ENCODE measurements around the gene RHOH. TPM values are rescaled to one million over a fixed set of nuclear protein-coding genes. Genes with fewer than 3 reads are reported as not detected.

Gene RHOH
- total and polyA plus RNA-seq, 9 of the 15 experiments (the other 6 are each of a cell fraction or from before 2014, with no cell fraction given), result 14.3 to 37.7 (median 23.2) TPM

DNA sequence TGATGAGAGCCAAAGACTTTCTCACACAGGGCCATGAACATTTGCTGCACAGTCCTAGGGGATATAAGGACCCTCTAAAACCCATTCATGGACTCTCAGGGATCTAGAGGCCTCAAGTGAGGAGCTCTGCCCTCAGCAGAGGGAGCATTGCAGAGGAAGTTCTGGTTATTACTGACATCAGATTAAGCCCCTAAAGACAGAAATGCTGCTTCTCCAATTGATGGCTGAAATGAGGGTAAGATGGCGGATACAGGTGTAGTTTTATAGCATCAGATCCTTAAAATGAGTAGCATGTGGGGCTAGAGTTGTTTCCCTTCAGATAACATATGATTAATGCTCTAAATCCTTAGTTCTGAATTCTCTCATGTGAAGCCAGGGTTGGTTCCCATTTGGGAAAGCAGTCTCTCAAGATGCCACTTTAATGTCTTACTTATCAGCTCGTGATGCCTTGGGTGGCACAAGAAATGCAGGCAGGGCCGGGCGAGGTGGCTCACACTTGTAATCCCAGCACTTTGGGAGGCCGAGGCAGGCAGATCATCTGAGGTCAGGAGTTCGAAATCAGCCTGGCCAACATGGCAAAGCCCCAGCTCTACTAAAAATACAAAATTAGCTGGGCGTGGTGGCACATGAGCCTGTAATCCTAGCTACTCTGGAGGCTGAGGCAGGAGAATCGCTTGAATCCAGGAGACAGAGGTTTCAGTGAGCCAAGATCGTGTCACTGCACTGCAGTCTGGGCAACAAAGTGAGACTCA, 7.9 kb downstream of the RHOH start (continued):
- TF ChIP-seq CHD1 (IDR thresholded peaks at IDR 0.05; ENCODE audit: low read length) (no peak), ELF1 (tag; IDR thresholded peaks at IDR 0.05) (no peak), HDGF (IDR thresholded peaks at IDR 0.05) (no peak), COPS2 (conservative IDR thresholded peaks at IDR 0.05) (no peak), ZNF589 (CRISPR knock-in tag; IDR thresholded peaks at IDR 0.05; ENCODE audit: low read depth) (no peak), GABPB1 (CRISPR knock-in tag; IDR thresholded peaks at IDR 0.05) (no peak), RBM17 (IDR thresholded peaks at IDR 0.05; ENCODE audit: borderline replicate concordance, low read depth, low read length) (no peak), ZFP1 (CRISPR knock-in tag; IDR thresholded peaks at IDR 0.05) (no peak), ZNF124 (CRISPR knock-in tag; IDR thresholded peaks at IDR 0.05) (no peak), SMAD4 (CRISPR knock-in tag; conservative IDR thresholded peaks at IDR 0.05) (no peak), ILK (tag; IDR thresholded peaks at IDR 0.05; ENCODE audit: borderline replicate concordance, low read depth) (no peak), POLR2G (IDR thresholded peaks at IDR 0.05; ENCODE audit: low read depth, low read length) (no peak)
- TF ChIP-seq, protein P1, sequence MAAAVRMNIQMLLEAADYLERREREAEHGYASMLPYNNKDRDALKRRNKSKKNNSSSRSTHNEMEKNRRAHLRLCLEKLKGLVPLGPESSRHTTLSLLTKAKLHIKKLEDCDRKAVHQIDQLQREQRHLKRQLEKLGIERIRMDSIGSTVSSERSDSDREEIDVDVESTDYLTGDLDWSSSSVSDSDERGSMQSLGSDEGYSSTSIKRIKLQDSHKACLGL (CRISPR knock-in tag; IDR thresholded peaks at IDR 0.05; ENCODE audit: borderline replicate concordance, poor library complexity, severe bottlenecking), result no peak
- TF ChIP-seq, protein P2, sequence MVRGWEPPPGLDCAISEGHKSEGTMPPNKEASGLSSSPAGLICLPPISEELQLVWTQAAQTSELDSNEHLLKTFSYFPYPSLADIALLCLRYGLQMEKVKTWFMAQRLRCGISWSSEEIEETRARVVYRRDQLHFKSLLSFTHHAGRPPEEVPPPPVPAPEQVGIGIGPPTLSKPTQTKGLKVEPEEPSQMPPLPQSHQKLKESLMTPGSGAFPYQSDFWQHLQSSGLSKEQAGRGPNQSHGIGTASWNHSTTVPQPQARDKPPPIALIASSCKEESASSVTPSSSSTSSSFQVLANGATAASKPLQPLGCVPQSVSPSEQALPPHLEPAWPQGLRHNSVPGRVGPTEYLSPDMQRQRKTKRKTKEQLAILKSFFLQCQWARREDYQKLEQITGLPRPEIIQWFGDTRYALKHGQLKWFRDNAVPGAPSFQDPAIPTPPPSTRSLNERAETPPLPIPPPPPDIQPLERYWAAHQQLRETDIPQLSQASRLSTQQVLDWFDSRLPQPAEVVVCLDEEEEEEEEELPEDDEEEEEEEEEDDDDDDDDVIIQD (CRISPR knock-in tag; IDR thresholded peaks at IDR 0.05), result no peak
- TF ChIP-seq, protein P3, sequence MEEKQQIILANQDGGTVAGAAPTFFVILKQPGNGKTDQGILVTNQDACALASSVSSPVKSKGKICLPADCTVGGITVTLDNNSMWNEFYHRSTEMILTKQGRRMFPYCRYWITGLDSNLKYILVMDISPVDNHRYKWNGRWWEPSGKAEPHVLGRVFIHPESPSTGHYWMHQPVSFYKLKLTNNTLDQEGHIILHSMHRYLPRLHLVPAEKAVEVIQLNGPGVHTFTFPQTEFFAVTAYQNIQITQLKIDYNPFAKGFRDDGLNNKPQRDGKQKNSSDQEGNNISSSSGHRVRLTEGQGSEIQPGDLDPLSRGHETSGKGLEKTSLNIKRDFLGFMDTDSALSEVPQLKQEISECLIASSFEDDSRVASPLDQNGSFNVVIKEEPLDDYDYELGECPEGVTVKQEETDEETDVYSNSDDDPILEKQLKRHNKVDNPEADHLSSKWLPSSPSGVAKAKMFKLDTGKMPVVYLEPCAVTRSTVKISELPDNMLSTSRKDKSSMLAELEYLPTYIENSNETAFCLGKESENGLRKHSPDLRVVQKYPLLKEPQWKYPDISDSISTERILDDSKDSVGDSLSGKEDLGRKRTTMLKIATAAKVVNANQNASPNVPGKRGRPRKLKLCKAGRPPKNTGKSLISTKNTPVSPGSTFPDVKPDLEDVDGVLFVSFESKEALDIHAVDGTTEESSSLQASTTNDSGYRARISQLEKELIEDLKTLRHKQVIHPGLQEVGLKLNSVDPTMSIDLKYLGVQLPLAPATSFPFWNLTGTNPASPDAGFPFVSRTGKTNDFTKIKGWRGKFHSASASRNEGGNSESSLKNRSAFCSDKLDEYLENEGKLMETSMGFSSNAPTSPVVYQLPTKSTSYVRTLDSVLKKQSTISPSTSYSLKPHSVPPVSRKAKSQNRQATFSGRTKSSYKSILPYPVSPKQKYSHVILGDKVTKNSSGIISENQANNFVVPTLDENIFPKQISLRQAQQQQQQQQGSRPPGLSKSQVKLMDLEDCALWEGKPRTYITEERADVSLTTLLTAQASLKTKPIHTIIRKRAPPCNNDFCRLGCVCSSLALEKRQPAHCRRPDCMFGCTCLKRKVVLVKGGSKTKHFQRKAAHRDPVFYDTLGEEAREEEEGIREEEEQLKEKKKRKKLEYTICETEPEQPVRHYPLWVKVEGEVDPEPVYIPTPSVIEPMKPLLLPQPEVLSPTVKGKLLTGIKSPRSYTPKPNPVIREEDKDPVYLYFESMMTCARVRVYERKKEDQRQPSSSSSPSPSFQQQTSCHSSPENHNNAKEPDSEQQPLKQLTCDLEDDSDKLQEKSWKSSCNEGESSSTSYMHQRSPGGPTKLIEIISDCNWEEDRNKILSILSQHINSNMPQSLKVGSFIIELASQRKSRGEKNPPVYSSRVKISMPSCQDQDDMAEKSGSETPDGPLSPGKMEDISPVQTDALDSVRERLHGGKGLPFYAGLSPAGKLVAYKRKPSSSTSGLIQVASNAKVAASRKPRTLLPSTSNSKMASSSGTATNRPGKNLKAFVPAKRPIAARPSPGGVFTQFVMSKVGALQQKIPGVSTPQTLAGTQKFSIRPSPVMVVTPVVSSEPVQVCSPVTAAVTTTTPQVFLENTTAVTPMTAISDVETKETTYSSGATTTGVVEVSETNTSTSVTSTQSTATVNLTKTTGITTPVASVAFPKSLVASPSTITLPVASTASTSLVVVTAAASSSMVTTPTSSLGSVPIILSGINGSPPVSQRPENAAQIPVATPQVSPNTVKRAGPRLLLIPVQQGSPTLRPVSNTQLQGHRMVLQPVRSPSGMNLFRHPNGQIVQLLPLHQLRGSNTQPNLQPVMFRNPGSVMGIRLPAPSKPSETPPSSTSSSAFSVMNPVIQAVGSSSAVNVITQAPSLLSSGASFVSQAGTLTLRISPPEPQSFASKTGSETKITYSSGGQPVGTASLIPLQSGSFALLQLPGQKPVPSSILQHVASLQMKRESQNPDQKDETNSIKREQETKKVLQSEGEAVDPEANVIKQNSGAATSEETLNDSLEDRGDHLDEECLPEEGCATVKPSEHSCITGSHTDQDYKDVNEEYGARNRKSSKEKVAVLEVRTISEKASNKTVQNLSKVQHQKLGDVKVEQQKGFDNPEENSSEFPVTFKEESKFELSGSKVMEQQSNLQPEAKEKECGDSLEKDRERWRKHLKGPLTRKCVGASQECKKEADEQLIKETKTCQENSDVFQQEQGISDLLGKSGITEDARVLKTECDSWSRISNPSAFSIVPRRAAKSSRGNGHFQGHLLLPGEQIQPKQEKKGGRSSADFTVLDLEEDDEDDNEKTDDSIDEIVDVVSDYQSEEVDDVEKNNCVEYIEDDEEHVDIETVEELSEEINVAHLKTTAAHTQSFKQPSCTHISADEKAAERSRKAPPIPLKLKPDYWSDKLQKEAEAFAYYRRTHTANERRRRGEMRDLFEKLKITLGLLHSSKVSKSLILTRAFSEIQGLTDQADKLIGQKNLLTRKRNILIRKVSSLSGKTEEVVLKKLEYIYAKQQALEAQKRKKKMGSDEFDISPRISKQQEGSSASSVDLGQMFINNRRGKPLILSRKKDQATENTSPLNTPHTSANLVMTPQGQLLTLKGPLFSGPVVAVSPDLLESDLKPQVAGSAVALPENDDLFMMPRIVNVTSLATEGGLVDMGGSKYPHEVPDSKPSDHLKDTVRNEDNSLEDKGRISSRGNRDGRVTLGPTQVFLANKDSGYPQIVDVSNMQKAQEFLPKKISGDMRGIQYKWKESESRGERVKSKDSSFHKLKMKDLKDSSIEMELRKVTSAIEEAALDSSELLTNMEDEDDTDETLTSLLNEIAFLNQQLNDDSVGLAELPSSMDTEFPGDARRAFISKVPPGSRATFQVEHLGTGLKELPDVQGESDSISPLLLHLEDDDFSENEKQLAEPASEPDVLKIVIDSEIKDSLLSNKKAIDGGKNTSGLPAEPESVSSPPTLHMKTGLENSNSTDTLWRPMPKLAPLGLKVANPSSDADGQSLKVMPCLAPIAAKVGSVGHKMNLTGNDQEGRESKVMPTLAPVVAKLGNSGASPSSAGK (IDR thresholded peaks at IDR 0.05), result no peak; the same call in 1 of the 2 replicates

Measured in K562 (cell line).